ENCODE measurements around the gene CCDC197. TPM values are rescaled to one million over a fixed set of nuclear protein-coding genes. Genes with fewer than 3 reads are reported as not detected.

Gene CCDC197
- total RNA-seq, 2 donors from 2014 or later, result not detected

DNA sequence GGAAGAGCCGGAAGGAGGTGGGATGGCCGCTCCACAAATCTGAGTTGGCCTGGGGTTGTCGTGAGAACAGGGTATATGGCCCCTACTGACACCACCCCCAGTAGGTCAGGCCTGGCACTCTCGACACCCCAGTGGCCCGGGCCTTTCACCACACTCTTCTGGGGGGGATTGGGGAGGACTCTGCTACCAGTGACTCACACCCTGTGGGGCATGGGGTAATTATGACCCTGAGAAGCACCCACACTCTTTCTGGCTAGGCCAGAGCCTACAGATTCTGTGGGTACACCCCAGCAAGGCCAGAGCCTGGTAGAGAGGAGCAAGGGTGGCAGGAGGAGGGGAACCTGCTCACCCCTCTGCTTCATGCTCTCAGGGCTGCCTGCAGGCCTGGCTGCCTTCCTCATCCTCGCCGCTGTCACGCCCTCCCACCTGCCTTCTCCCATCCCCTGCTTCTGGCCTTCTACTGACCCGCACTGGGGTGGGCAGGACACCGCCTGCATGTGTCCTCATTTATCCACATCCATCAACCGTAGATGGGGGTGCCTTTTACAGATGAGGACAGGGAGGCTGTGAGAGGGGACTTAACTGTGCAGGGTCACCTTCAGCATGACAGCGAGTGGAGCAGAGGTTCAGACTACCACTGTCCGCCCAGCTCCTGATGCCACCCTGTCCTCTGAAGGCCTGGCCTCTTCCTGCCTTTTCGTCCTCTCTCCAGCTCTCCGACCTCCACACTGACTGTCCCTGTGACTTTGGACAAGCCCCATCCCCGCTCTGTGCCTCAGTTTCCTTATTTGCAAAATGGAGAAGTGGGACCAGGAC lies 39.1 kb upstream of the CCDC197 start:
- no peaks in the 10 kb centered on the region for H3K36me3 ChIP-seq (ENCODE audit: control insufficient read depth, insufficient read depth, low read length)
- WGBS, 2 experiments (ENCODE audit: insufficient coverage in 1 of 2, insufficient read length in 1 of 2), result 91 to 96% methylated on average over 10 to 16 of the region's 16 CpGs
- Mint-ChIP-seq H3K27me3 (ENCODE audit: insufficient read depth) (peaks cover 13% of the 10 kb centered on the region), H3K9me3 (no peaks in the 10 kb centered on the region), H3K4me1 (peaks cover 21% of the 10 kb centered on the region), H3K27ac (no peak overlapping the region), H3K36me3 (ENCODE audit: low read depth) (no peaks in the 10 kb centered on the region), H3K4me3 (no peak overlapping the region)
- no peak for DNase-seq
- TF ChIP-seq, protein P1, sequence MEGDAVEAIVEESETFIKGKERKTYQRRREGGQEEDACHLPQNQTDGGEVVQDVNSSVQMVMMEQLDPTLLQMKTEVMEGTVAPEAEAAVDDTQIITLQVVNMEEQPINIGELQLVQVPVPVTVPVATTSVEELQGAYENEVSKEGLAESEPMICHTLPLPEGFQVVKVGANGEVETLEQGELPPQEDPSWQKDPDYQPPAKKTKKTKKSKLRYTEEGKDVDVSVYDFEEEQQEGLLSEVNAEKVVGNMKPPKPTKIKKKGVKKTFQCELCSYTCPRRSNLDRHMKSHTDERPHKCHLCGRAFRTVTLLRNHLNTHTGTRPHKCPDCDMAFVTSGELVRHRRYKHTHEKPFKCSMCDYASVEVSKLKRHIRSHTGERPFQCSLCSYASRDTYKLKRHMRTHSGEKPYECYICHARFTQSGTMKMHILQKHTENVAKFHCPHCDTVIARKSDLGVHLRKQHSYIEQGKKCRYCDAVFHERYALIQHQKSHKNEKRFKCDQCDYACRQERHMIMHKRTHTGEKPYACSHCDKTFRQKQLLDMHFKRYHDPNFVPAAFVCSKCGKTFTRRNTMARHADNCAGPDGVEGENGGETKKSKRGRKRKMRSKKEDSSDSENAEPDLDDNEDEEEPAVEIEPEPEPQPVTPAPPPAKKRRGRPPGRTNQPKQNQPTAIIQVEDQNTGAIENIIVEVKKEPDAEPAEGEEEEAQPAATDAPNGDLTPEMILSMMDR (conservative IDR thresholded peaks at IDR 0.05), result no peak
- no peak overlapping the region for H3K4me3 ChIP-seq (ENCODE audit: low read length)
- H3K27ac ChIP-seq (ENCODE audit: low read depth, low read length), result no peak overlapping the region
- H3K27me3 ChIP-seq (ENCODE audit: control insufficient read depth, insufficient read depth, low read length, poor library complexity, severe bottlenecking), result no peaks in the 10 kb centered on the region
- H3K9me3 ChIP-seq (ENCODE audit: control insufficient read depth, low read length), result no peaks in the 10 kb centered on the region
- H3K9ac ChIP-seq (ENCODE audit: extremely low read depth, low read length, poor library complexity, severe bottlenecking), result no peak overlapping the region
- H3K4me1 ChIP-seq (ENCODE audit: control insufficient read depth, insufficient read depth, low read length), result no peaks in the 10 kb centered on the region

DNA sequence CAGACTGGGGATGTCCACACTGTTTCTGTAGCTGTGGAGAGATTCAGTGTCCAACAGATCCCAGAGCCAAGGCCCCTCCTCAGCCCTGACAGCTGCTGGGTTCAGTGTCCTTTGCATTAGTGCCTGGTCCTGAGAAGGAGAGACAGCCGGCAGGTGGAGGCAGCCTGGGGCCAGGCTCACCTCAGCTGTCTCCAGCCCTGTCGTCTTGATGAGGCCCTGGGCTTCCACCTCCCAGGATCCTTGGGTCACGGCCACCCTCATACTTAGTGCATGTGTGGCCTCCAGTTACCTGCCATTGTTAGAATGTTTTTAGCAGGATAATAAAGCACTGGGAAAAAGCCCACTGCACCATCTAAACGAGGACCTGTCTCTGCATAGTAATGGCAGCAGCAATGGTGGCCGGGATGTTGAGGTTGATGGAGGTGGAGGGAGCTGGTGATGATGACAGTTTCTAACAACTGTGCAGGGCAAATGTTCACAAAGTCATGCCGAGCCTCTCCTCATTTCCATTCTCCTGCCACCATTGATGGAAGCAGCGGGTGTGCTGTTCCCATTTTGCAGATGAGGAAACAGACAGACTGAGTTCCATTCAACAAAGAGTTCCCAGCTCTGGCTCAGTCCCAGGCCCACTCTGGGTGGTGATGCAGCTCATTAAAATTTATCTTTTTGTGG lies 38.4 kb upstream of the CCDC197 start:
- H3K27ac ChIP-seq (ENCODE audit: low read depth, low read length), result no peak overlapping the region
- no peak overlapping the region for H3K4me3 Mint-ChIP-seq
- peaks cover 13% of the 10 kb centered on the region for H3K27me3 Mint-ChIP-seq (ENCODE audit: insufficient read depth)
- no peaks in the 10 kb centered on the region for H3K9me3 ChIP-seq (ENCODE audit: control insufficient read depth, low read length)
- H3K4me1 ChIP-seq (ENCODE audit: control insufficient read depth, insufficient read depth, low read length), result no peaks in the 10 kb centered on the region
- H3K4me3 ChIP-seq (ENCODE audit: low read length), result no peak overlapping the region
- no peak for DNase-seq
- TF ChIP-seq, protein P1 (conservative IDR thresholded peaks at IDR 0.05), result no peak
- H3K9me3 Mint-ChIP-seq, result no peaks in the 10 kb centered on the region
- no peaks in the 10 kb centered on the region for H3K27me3 ChIP-seq (ENCODE audit: control insufficient read depth, insufficient read depth, low read length, poor library complexity, severe bottlenecking)
- peaks cover 17% of the 10 kb centered on the region for H3K4me1 Mint-ChIP-seq
- no peak overlapping the region for H3K9ac ChIP-seq (ENCODE audit: extremely low read depth, low read length, poor library complexity, severe bottlenecking)
- H3K36me3 ChIP-seq (ENCODE audit: control insufficient read depth, insufficient read depth, low read length), result no peaks in the 10 kb centered on the region
- no peaks in the 10 kb centered on the region for H3K36me3 Mint-ChIP-seq (ENCODE audit: low read depth)
- 90 to 94% methylated on average over 4 to 7 of the region's 7 CpGs for WGBS, 2 experiments (ENCODE audit: insufficient coverage in 1 of 2, insufficient read length in 1 of 2)
- peak overlapping the region; percentile 58 for H3K27ac Mint-ChIP-seq

DNA sequence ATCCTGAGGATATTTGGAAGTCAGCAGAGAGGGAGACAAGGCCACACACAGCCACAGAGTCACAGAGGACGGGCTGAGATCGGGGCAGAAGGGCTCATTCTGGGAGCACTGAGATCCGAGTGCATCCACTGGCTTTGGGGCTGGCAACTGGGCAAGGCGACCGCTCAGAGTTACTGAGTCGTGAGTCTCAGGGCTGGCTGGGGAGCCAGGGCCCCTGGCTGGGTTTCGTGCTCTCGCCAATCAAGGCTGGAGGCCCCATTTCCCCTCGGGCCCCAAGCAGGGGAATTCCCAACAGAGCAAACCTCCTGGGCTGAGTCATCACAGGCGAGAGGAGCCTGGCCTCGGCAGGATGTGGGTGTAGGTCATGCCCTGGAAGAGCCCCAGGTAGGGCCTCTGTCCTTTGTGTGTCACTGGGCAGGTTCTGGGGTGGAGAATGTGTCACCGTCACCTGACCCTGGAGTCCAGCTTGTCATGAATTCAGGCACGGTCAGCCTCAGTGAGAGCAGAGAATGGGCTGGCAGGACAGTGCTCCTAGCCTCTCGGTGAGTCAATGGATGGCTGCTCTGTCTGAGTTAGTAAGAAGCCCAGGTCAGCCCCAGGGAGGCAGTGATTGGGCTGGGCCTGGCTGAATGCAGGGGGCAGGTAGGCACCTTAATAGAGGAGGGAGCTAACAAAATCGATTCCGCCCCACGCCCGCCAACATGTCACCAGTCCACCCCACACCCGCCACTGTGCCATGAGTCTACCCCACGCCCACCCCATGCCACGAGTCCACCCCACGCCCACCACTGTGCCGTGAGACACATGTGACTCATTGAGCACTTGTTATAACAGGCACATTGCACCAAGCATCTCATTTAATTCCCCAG lies 37.6 kb upstream of the CCDC197 start:
- 69 to 83% methylated on average over 10 to 23 of the region's 23 CpGs for WGBS, 2 experiments (ENCODE audit: insufficient coverage in 1 of 2, insufficient read length in 1 of 2)
- H3K27ac ChIP-seq (ENCODE audit: low read depth, low read length), result no peak overlapping the region

More for the DNA sequence above, 37.6 kb upstream of the CCDC197 start:
- Histone ChIP-seq H3K36me3 (ENCODE audit: control insufficient read depth, insufficient read depth, low read length) (no peaks in the 10 kb centered on the region), H3K4me3 (ENCODE audit: low read length) (no peak overlapping the region), H3K4me1 (ENCODE audit: control insufficient read depth, insufficient read depth, low read length) (no peaks in the 10 kb centered on the region), H3K9ac (ENCODE audit: extremely low read depth, low read length, poor library complexity, severe bottlenecking) (no peak overlapping the region), H3K9me3 (ENCODE audit: control insufficient read depth, low read length) (no peaks in the 10 kb centered on the region), H3K27me3 (ENCODE audit: control insufficient read depth, insufficient read depth, low read length, poor library complexity, severe bottlenecking) (no peaks in the 10 kb centered on the region)
- no peaks in the 10 kb centered on the region for H3K36me3 Mint-ChIP-seq (ENCODE audit: low read depth)
- TF ChIP-seq, protein P1 (conservative IDR thresholded peaks at IDR 0.05), result no peak
- peaks cover 11% of the 10 kb centered on the region for H3K4me1 Mint-ChIP-seq
- H3K27ac Mint-ChIP-seq, result peak overlapping the region; percentile 58
- H3K27me3 Mint-ChIP-seq (ENCODE audit: insufficient read depth), result peaks cover 12% of the 10 kb centered on the region
- no peaks in the 10 kb centered on the region for H3K9me3 Mint-ChIP-seq
- peak; percentile 86 for DNase-seq
- no peak overlapping the region for H3K4me3 Mint-ChIP-seq
